HepG2 (cell line): ENCODE measurements around the gene OR6C65. TPM values are rescaled to one million over a fixed set of nuclear protein-coding genes. Genes with fewer than 3 reads are reported as not detected.

Experiments
- ATAC-seq: fragments of 200-7000 bp; cut with Tn5 transposase; 3 replicates; pipeline ENCODE4 v1.9.1; 2020; ENCODE audit warnings: mild to moderate bottlenecking, moderate library complexity
- BruUV-seq: library from RNA; stranded (reverse); fragments of 400-500 nt; replicated peaks from 2 replicates; lab custom pipeline; 2021; lab: Mats Ljungman, UMichigan
- CTCF ChIA-PET: fragments of 300-600 bp; formaldehyde crosslinking; extraction: SDS; loops from one replicate; lab custom pipeline; 2021; ENCODE audit warnings: low total read pairs, inconsistent platforms, low intra/inter-chr PET ratio; lab: Yijun Ruan, JAX
- POLR2A ChIA-PET: fragments of 350-600 bp; sonication (Branson Sonifier 250); formaldehyde crosslinking; loops from one replicate; lab custom pipeline; 2020; ENCODE audit warnings: antibody characterized with exemption, inconsistent platforms; lab: Yijun Ruan, JAX
- DNase-seq: peaks from one replicate; pipeline ENCODE4 v3.0.0-alpha.2; 2015; ENCODE audit warnings: low spot score
- FAIRE-seq: peaks from 3 replicates; lab custom pipeline; 2011; peaks lifted over from hg19 to GRCh38; lab: Jason Lieb, UNC
- H2AFZ ChIP-seq: one replicate; pipeline ENCODE4 v1.6.1; 2011; ENCODE audit warnings: low read length, inconsistent platforms
- H3K27ac ChIP-seq: fragments of 300-600 bp; 3 replicates; pipeline ENCODE4 v1.8.0; 2011; ENCODE audit warnings: mixed run types, mild to moderate bottlenecking, mixed read lengths, low read length, inconsistent platforms; ENCODE audit not compliant: insufficient read depth; ENCODE audit errors: extremely low read length
- H3K27me3 ChIP-seq, 2 experiments: fragments of 200-600 bp in 1 of 2; 2 replicates in 1 of 2; 3 replicates in 1 of 2; pipeline versions ENCODE4 v1.6.0 to v1.8.0; 2011; ENCODE audit warnings: low read length in 2 of 2, mild to moderate bottlenecking in 2 of 2, moderate library complexity in 2 of 2, inconsistent platforms in 1 of 2; ENCODE audit not compliant: insufficient read depth in 2 of 2, control insufficient read depth in 1 of 2
- H3K36me3 ChIP-seq, 2 experiments: fragments of 200-600 bp in 1 of 2; replicated peaks in 1 of 2; 2 replicates in 1 of 2; 3 replicates in 1 of 2; pipeline versions ENCODE4 v1.5.1 to v1.8.0; 2011; ENCODE audit warnings: low read length in 2 of 2, inconsistent platforms in 1 of 2; ENCODE audit not compliant: insufficient read depth in 2 of 2, control insufficient read depth in 1 of 2
- H3K4me1 ChIP-seq: 2 replicates; pipeline ENCODE4 v1.5.1; 2012; ENCODE audit warnings: low read length, inconsistent platforms; ENCODE audit not compliant: insufficient read depth
- H3K4me2 ChIP-seq: 2 replicates; pipeline ENCODE4 v1.6.0; 2011; ENCODE audit warnings: low read depth, low read length, inconsistent platforms
- H3K4me3 ChIP-seq, 3 experiments: fragments of 200-600 bp in 1 of 3; sonication (generic), shearing (Covaris generic) in 1 of 3; replicated peaks in 1 of 3; 2 replicates each; pipeline ENCODE4 v1.5.1; 2011 to 2016; ENCODE audit warnings: low read length in 3 of 3, inconsistent platforms in 2 of 3, low read depth in 2 of 3, mild to moderate bottlenecking in 2 of 3, control low read depth in 1 of 3, mixed read lengths in 1 of 3; ENCODE audit not compliant: insufficient read depth in 1 of 3
- H3K79me2 ChIP-seq: one replicate; pipeline ENCODE4 v1.6.1; 2011; ENCODE audit warnings: low read length, inconsistent platforms; ENCODE audit not compliant: insufficient read depth
- H3K9ac ChIP-seq: 2 replicates; pipeline ENCODE4 v1.6.0; 2011; ENCODE audit warnings: mild to moderate bottlenecking, low read depth, low read length, inconsistent platforms; ENCODE audit not compliant: insufficient read depth
- H3K9me3 ChIP-seq: 2 replicates; pipeline ENCODE4 v1.5.1; 2012; ENCODE audit warnings: mild to moderate bottlenecking, low read length
- H4K20me1 ChIP-seq: 2 replicates; pipeline ENCODE4 v1.6.0; 2011; ENCODE audit warnings: inconsistent platforms, mild to moderate bottlenecking, low read length, moderate library complexity; ENCODE audit not compliant: insufficient read depth
- FOXO1 ChIP-seq: sonication (generic); formaldehyde crosslinking; IDR thresholded peaks from 2 replicates; pipeline ENCODE4 v1.4.0; 2020; ENCODE audit warnings: missing genetic modification reagents
- KLF16 ChIP-seq, 2 experiments: sonication (generic) in 1 of 2; formaldehyde crosslinking in 1 of 2; IDR thresholded peaks; 2 replicates each; pipeline versions ENCODE4 v1.6.1 to v1.8.0; 2016 to 2023; ENCODE audit warnings: missing genetic modification reagents in 2 of 2, missing compliant biosample characterization in 1 of 2
- MAFG ChIP-seq: sonication (generic); formaldehyde crosslinking; IDR thresholded peaks from 2 replicates; pipeline ENCODE4 v1.5.1; 2020; ENCODE audit warnings: mild to moderate bottlenecking, missing genetic modification reagents
- MTF1 ChIP-seq: sonication (generic); formaldehyde crosslinking; IDR thresholded peaks from 2 replicates; pipeline ENCODE4 v1.5.0; 2020; ENCODE audit warnings: missing genetic modification reagents
- SRF ChIP-seq: IDR thresholded peaks from 2 replicates; pipeline ENCODE4 v1.6.1; 2011; ENCODE audit warnings: mild to moderate bottlenecking, low read depth, low read length, moderate library complexity
- ZFP1 ChIP-seq: IDR thresholded peaks from 2 replicates; pipeline ENCODE4 v1.6.1; 2016
- ZNF276 ChIP-seq: sonication (generic); formaldehyde crosslinking; IDR thresholded peaks from 2 replicates; pipeline ENCODE4 v1.4.0; 2020; ENCODE audit warnings: mild to moderate bottlenecking, low read depth, missing genetic modification reagents
- ZNF282 ChIP-seq: fragments of 450-650 bp; IDR thresholded peaks from 2 replicates; pipeline ENCODE4 v1.6.1; 2018; ENCODE audit not compliant: partially characterized antibody
- ZNF576 ChIP-seq: sonication (generic); formaldehyde crosslinking; IDR thresholded peaks from 2 replicates; pipeline ENCODE4 v1.4.0; 2020; ENCODE audit warnings: mild to moderate bottlenecking, missing genetic modification reagents
- ZNF704 ChIP-seq: sonication (generic); formaldehyde crosslinking; IDR thresholded peaks from 2 replicates; pipeline ENCODE4 v1.8.1; 2023; ENCODE audit warnings: mild to moderate bottlenecking, inconsistent platforms, moderate library complexity, missing genetic modification reagents, borderline replicate concordance
- ZNF800 ChIP-seq: sonication (generic); formaldehyde crosslinking; IDR thresholded peaks from 2 replicates; pipeline ENCODE4 v1.4.0; 2020; ENCODE audit warnings: missing genetic modification reagents
- ZNF850 ChIP-seq: sonication (generic); formaldehyde crosslinking; conservative IDR thresholded peaks from 2 replicates; pipeline ENCODE4 v1.9.0; 2021; ENCODE audit warnings: mild to moderate bottlenecking, missing genetic modification reagents
- WGBS: methylation state at CpG from one replicate; pipeline ENCODE4 v1.1.6; 2017; ENCODE audit warnings: low lambda C conversion rate; 5-methylcytosine and 5-hydroxymethylcytosine counted together
- in situ Hi-C: cut with HindIII; loops from 2 replicates; pipeline ENCODE4 v1.10.0; 2017; ENCODE audit warnings: low pct_unique_long_range_greater_than_20kb; ENCODE audit not compliant: extremely low pct_ligation_motif_present
- intact Hi-C: fragments of 100-400 bp; cut with micrococcal nuclease; formaldehyde crosslinking; loops from one replicate; pipeline ENCODE4 v1.10.0; 2022; ENCODE audit not compliant: unreplicated experiment
- polyA plus RNA-seq, 8 experiments: library from polyadenylated mRNA; depleted of rRNA in 3 of 8; stranded (reverse) in 7 of 8; unstranded in 1 of 8; fragments of >200 nt; fragmentation: Illumina TruSeq in 4 of 8; extraction: Trizol in 4 of 8; gene quantifications; 2 replicates each; pipeline versions ENCODE4 v1.2.1 to v1.2.3, GENCODE V29; 2011 to 2016; ENCODE audit warnings: low read depth in 4 of 8, missing spikeins in 1 of 8, mixed read lengths in 1 of 8; ENCODE audit not compliant: insufficient read depth in 1 of 8
- total RNA-seq, 5 experiments: library from RNA; depleted of rRNA; stranded (reverse); fragments of >200 nt; fragmentation: Illumina TruSeq; extraction: Trizol; gene quantifications; 2 replicates each; pipeline ENCODE4 v1.2.3, GENCODE V29; 2016; ENCODE audit warnings: low read depth in 1 of 5

The OR6C65 gene
- total and polyA plus RNA-seq, 2 of the 13 experiments (the other 11 are each of a cell fraction or from before 2014, with no cell fraction given): not detected

- in situ Hi-C loops (loop anchor here (25.0 kb wide), 1 partner anchor 239 kb away; no protein-coding TSS in a partner anchor), intact Hi-C loops (no loop called here)
- no peaks in the 10 kb centered on the region for H4K20me1 ChIP-seq
- ChIA-PET POLR2A (no interaction called here), CTCF (no interaction called here)
- TF ChIP-seq ZNF704 (CRISPR knock-in tag) (no peak), SRF (no peak)
- H3K27me3 ChIP-seq: no peaks in the 10 kb centered on the region
- no peaks in the 10 kb centered on the region for H3K36me3 ChIP-seq
- no peak for FAIRE-seq
- no peaks in the 10 kb centered on the region for H3K9me3 ChIP-seq
- no peak within 1 kb of the TSS for H3K9ac ChIP-seq
- 74% methylated on average over 4 of the region's 4 CpGs for WGBS
- no peak within 1 kb of the TSS for H3K27ac ChIP-seq
- no peak for DNase-seq
- no peaks in the 10 kb centered on the region for H3K79me2 ChIP-seq
- no peaks in the 10 kb centered on the region for H3K4me1 ChIP-seq
- H3K4me2 ChIP-seq: no peak within 1 kb of the TSS
- no TSS peak for BruUV-seq
- no peak within 1 kb of the TSS for H2AFZ ChIP-seq
- no peak for ATAC-seq
- no peak within 1 kb of the TSS for H3K4me3 ChIP-seq
Measured at GRCh38 chr12:55425954-55426353, 25.6 kb downstream of the OR6C65 start, which contains the start of gene OR6C76. Gene OR6C76 (plus strand): TSS chr12:55426254. CDS start chr12:55426254, 0 bp downstream.

DNA sequence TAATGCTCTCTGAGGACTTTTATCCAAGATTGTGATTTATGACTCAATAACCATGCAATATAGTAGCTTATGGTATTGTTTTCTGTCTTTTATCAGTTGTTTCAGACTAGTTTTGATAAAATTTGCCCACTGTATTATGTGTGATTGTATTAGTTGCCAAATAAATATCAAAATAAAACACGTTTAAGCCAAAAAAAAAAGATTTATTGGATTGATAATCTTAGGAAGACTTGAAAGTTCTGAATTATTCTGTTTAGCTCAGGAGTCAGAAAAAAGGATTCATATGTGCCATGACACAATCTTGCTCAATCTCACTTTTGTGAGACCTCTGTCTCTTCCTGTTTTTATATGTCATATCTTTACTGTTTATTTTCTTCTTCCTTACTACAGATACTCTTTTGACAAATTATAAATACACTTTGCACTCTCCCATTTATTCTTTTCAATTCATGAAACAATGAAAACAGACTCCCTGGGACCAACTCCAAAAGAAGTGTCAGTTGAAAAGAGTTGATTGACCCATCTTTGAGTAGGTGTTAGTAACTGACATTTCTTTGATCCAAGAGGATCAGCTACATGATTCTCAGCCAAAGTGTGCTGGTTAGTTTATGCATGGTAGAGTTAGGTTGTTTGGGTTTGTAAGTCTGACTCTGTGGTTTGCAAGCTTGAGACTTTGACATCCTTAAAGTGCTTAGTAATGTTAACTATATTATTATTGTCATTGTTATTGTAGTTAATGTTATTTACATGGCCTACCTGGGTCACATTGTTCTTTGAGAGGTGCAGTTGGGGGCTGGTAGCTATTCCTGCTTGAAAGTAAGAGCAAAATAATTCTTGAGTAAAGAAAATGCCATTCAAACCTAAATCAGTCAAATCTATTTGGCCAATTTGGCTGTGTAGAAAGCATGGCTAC, 28.3 kb downstream of the OR6C65 start:
- 2% methylated on average over 1 of the region's 1 CpG for WGBS
- no peak overlapping the region for H3K27ac ChIP-seq
- H2AFZ ChIP-seq: no peak overlapping the region
- no peaks in the 10 kb centered on the region for H3K36me3 ChIP-seq
- intact Hi-C loops (no loop called here), in situ Hi-C loops (loop anchor here (25.0 kb wide), 1 partner anchor 241 kb away; no protein-coding TSS in a partner anchor)
- BruUV-seq: no TSS peak
- no peaks in the 10 kb centered on the region for H3K9me3 ChIP-seq
- no peaks in the 10 kb centered on the region for H3K4me1 ChIP-seq
- no peaks in the 10 kb centered on the region for H4K20me1 ChIP-seq
- no peak for FAIRE-seq
- no peak overlapping the region for H3K4me2 ChIP-seq
- no peak for ATAC-seq
- no peak overlapping the region for H3K9ac ChIP-seq
- POLR2A ChIA-PET: no interaction called here
- H3K27me3 ChIP-seq: no peaks in the 10 kb centered on the region
- CTCF ChIA-PET: no interaction called here
- H3K79me2 ChIP-seq: no peaks in the 10 kb centered on the region
- no peak overlapping the region for H3K4me3 ChIP-seq
- no peak for DNase-seq
- TF ChIP-seq ZNF800 (CRISPR knock-in tag) (no peak), ZNF576 (no peak), ZNF282 (no peak), KLF16 (CRISPR knock-in tag; IDR thresholded peaks at IDR 0.05) (no peak), MAFG (no peak), ZNF850 (CRISPR knock-in tag) (no peak), ZFP1 (no peak), MTF1 (CRISPR knock-in tag) (no peak), ZNF276 (no peak), FOXO1 (no peak)
